ENCODE results near the gene GUCA1A.
"Not testable (repeated sequence)": the region's sequence is repeated elsewhere in the genome, so short reads cannot be mapped to it uniquely, and the experiment has no call there.

Gene GUCA1A

GRCh38 chr6:42147138-42147562 is 26.0 kb upstream of the GUCA1A start:
- no peak for DNase-seq

- no peak for DNase-seq
Measured at GRCh38 chr6:42148058-42148457, 25.1 kb upstream of the GUCA1A start.

GRCh38 chr6:42150254-42150653 is 22.9 kb upstream of the GUCA1A start:
- DNase-seq = no peak

GRCh38 chr6:42152024-42152423 is 21.1 kb upstream of the GUCA1A start:
- no peak for DNase-seq

GRCh38 chr6:42152528-42153213 is 20.5 kb upstream of the GUCA1A start:
- not testable (repeated sequence) for DNase-seq

GRCh38 chr6:42153921-42154320 is 19.2 kb upstream of the GUCA1A start:
- DNase-seq = no peak

- no peak for DNase-seq
Measured at GRCh38 chr6:42154461-42155209, 18.5 kb upstream of the GUCA1A start.

- DNase-seq = no peak
Measured at GRCh38 chr6:42155293-42155692, 17.9 kb upstream of the GUCA1A start.

GRCh38 chr6:42156638-42157037 is 16.5 kb upstream of the GUCA1A start:
- DNase-seq = no peak

- no peak for DNase-seq
Measured at GRCh38 chr6:42158011-42158410, 15.2 kb upstream of the GUCA1A start.

- DNase-seq = no peak
Measured at GRCh38 chr6:42158631-42159030, 14.5 kb upstream of the GUCA1A start.

GRCh38 chr6:42159431-42160024 is 13.6 kb upstream of the GUCA1A start:
- DNase-seq = no peak

- DNase-seq = no peak
Measured at GRCh38 chr6:42162384-42162783, 10.8 kb upstream of the GUCA1A start.

- DNase-seq = no peak
Measured at GRCh38 chr6:42162812-42163211, 10.4 kb upstream of the GUCA1A start.

GRCh38 chr6:42163981-42164380 is 9.2 kb upstream of the GUCA1A start:
- DNase-seq = no peak

GRCh38 chr6:42165016-42165415 is 8.1 kb upstream of the GUCA1A start:
- no peak for DNase-seq

GRCh38 chr6:42166444-42167141 is 6.6 kb upstream of the GUCA1A start:
- DNase-seq = peak; percentile 50

- DNase-seq = no peak
Measured at GRCh38 chr6:42168650-42169049, 4.5 kb upstream of the GUCA1A start.

- not testable (repeated sequence) for DNase-seq
Measured at GRCh38 chr6:42169780-42170179, 3.4 kb upstream of the GUCA1A start.

GRCh38 chr6:42171813-42172581 is 1.2 kb upstream of the GUCA1A start:
- DNase-seq = no peak

- no peak for DNase-seq
Measured at GRCh38 chr6:42175860-42176259, 2.7 kb downstream of the GUCA1A start.

- DNase-seq = no peak
Measured at GRCh38 chr6:42176981-42177380, 3.8 kb downstream of the GUCA1A start.
